Natural killer cell treated with Interleukin-12 subunit alpha and Interleukin-12 subunit beta and Interleukin-15 and Interleukin-18, amount 100 ng/mL, for 72 hours (primary cell): ENCODE measurements around the gene CDC42EP5. TPM values are rescaled to one million over a fixed set of nuclear protein-coding genes. Genes with fewer than 3 reads are reported as not detected.

Experiments used
- ATAC-seq, 2 donors: fragments of 150-1000 bp; cut with Tn5 transposase in 1 of 2; sonication (Bioruptor Pico), chemical (Tn5 transposase) in 1 of 2; 2 replicates each; pipeline ENCODE4 v1.10.0; 2021
- DNase-seq: peaks from one replicate; pipeline ENCODE4 v3.0.0; 2022; ENCODE audit warnings: low spot score
- H3K27ac Mint-ChIP-seq, 2 donors: 1 replicate in 1 of 2; 2 replicates in 1 of 2; pipeline ENCODE4 v1.8.0; 2022; ENCODE audit warnings: mixed read lengths in 2 of 2, mild to moderate bottlenecking in 1 of 2, moderate library complexity in 1 of 2
- H3K27me3 Mint-ChIP-seq, 2 donors: 1 replicate in 1 of 2; 2 replicates in 1 of 2; pipeline ENCODE4 v1.8.0; 2022; ENCODE audit warnings: mixed read lengths in 2 of 2
- H3K36me3 Mint-ChIP-seq: one replicate; pipeline ENCODE4 v1.8.0; 2022; ENCODE audit warnings: mixed read lengths
- H3K4me1 Mint-ChIP-seq, 2 donors: 1 replicate in 1 of 2; 2 replicates in 1 of 2; pipeline ENCODE4 v1.8.0; 2022; ENCODE audit warnings: low read depth in 2 of 2, mixed read lengths in 2 of 2, mild to moderate bottlenecking in 1 of 2
- H3K4me3 Mint-ChIP-seq: one replicate; pipeline ENCODE4 v1.8.0; 2022; ENCODE audit warnings: mixed read lengths
- H3K9me3 Mint-ChIP-seq: 2 replicates; pipeline ENCODE4 v1.8.0; 2022; ENCODE audit warnings: mixed read lengths
- total RNA-seq, 2 donors: library from RNA; stranded (reverse); gene quantifications; one replicate each; pipeline ENCODE4 v1.2.3, GENCODE V29; 2022

Gene CDC42EP5
- total RNA-seq, 2 donors from 2014 or later: not detected

GRCh38 chr19:54463531-54464043 is 9.5 kb downstream of the CDC42EP5 start, which contains the start of gene LENG9:
LENG9 (minus strand) TSS chr19:54463778; CDS start chr19:54463526, 252 bp downstream.
- H3K27me3 Mint-ChIP-seq: peaks cover 0 to 3% of the 10 kb centered on the region in 2 donors

GRCh38 chr19:54462655-54463530 is 10.2 kb downstream of the CDC42EP5 start:
- H3K4me1 Mint-ChIP-seq: peaks cover 34 to 42% of the 10 kb centered on the region in 2 donors

More at GRCh38 chr19:54463531-54464043, 9.5 kb downstream of the CDC42EP5 start, which contains the start of gene LENG9:
- Mint-ChIP-seq H3K27ac (peak within 1 kb of the TSS; percentile 86 to 88), H3K36me3 (peaks cover 7% of the 10 kb centered on the region), H3K4me1 (peaks cover 28 to 36% of the 10 kb centered on the region in 2 donors), H3K9me3 (no peaks in the 10 kb centered on the region), H3K4me3 (peak within 1 kb of the TSS; percentile 80)
- peak; percentile 75 to 84 for ATAC-seq
- peak; percentile 99 for DNase-seq

DNA sequence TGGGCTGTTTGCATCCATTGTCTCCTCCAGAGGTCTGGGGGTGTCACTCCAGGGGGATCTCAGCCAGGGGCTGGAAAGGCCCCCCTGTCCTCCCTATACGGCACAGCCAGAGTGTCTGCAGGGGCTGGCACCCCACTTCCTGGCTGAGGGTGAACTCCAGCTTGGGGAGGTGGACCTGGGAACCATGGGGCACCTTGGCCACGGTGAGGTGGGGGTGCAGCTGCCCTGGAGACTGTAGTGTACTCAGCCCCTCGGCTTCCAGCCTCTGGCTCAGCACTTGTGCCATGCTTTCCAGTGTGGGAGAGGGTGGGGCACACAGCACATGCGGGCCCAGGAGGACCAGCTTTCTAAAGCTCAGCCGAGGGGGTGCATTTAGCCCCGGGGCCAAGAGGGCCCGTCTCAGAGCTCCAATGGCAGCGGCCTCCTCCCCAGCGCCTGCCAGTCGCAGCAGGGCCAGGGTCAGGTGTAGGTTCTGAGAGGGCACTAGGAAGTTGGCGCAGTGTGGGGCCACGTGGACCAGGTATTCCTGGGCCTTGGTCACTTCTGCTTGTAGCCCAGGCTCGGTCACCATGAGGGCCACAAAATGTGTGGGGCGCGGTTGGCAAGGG is 10.9 kb downstream of the CDC42EP5 start:
- Mint-ChIP-seq H3K36me3 (peaks cover 11% of the 10 kb centered on the region), H3K27me3 (no peaks in the 10 kb centered on the region), H3K9me3 (no peaks in the 10 kb centered on the region), H3K4me1 (peaks cover 34 to 42% of the 10 kb centered on the region in 2 donors), H3K27ac (peak overlapping the region; percentile 66 to 67), H3K4me3 (peak overlapping the region; percentile 71)
- no peak for ATAC-seq
- DNase-seq: no peak

More at GRCh38 chr19:54462655-54463530, 10.2 kb downstream of the CDC42EP5 start:
- H3K9me3 Mint-ChIP-seq: no peaks in the 10 kb centered on the region
- ATAC-seq (peak; percentile 3 to 47), DNase-seq (peak; percentile 76)
- H3K27me3 Mint-ChIP-seq: no peaks in the 10 kb centered on the region
- peaks cover 11% of the 10 kb centered on the region for H3K36me3 Mint-ChIP-seq
- H3K4me3 Mint-ChIP-seq: peak overlapping the region; percentile 80
- peak overlapping the region; percentile 86 to 88 for H3K27ac Mint-ChIP-seq

GRCh38 chr19:54461613-54462012 is 11.5 kb downstream of the CDC42EP5 start:
- no peaks in the 10 kb centered on the region for H3K9me3 Mint-ChIP-seq
- H3K4me1 Mint-ChIP-seq: peaks cover 34 to 42% of the 10 kb centered on the region in 2 donors
- peaks cover 11% of the 10 kb centered on the region for H3K36me3 Mint-ChIP-seq
- DNase-seq (no peak), ATAC-seq (no peak)
- H3K27ac Mint-ChIP-seq: peak overlapping the region; percentile 66 to 67
- no peaks in the 10 kb centered on the region for H3K27me3 Mint-ChIP-seq
- peak overlapping the region; percentile 71 for H3K4me3 Mint-ChIP-seq

DNA sequence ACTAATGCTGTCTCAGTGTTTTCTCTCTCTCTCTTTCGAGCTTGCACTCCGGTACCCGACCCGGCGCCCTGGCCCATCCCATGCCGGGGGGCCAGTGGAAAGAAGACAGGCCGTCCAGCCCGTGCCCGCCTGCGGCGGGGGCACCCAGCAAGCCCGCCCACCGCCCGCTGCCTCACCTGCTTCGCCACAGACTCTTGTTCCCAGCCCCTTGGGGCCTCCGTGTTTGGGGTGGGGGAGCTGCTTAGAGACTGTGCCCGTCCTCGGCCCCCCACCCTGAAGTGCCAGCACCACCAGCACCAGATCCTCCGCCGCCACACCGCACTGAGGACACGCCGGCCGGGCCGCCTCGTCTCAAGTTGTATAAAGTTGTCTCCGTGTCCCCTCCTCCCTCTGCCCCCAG is 11.9 kb downstream of the CDC42EP5 start:
- peak overlapping the region; percentile 66 to 67 for H3K27ac Mint-ChIP-seq
- peaks cover 34 to 42% of the 10 kb centered on the region in 2 donors for H3K4me1 Mint-ChIP-seq
- H3K9me3 Mint-ChIP-seq: no peaks in the 10 kb centered on the region
- DNase-seq (no peak), ATAC-seq (no peak)
- H3K36me3 Mint-ChIP-seq: peaks cover 11% of the 10 kb centered on the region
- no peaks in the 10 kb centered on the region for H3K27me3 Mint-ChIP-seq
- peak overlapping the region; percentile 71 for H3K4me3 Mint-ChIP-seq

DNA sequence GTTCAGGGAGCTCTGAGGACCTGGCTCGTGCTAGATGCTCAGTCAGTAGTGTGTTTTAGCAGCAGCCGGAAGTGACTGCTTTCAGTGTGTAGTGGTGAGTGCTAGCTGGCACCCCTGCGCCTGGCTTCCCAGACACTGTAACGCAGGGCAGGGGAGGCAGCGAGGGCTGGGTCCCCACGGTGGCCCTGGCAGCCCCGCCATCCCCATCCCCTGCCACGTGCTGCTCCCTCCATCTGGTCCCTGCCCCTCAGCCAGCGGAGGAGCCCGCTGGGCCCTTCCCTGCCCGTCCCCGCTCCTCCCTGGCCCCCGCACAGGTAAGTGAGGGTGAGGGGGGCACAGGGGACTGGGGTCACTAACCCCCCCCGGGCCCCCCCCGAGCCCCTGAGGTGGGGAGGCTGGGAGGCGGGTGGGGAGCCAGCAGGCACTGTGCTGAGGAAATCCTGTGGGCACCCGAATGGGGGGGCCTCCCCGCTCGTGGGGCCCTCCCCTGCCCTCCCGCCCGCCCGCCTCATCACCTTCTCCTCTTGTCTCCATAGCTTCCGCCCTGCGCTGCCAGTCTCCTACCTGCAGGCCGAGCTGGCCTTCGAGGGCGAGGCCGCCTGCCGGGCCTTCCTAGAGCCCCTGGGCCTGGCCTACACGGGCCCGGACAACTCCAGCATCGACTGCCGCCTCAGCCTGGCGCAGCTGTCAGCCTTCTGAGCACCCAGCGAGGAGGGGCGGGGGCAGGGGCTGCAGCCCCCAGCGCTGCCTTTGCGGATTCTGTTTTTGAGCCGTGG is 12.7 kb downstream of the CDC42EP5 start:
- DNase-seq (no peak), ATAC-seq (no peak)
- H3K4me3 Mint-ChIP-seq: peak overlapping the region; percentile 28
- no peaks in the 10 kb centered on the region for H3K9me3 Mint-ChIP-seq
- H3K27ac Mint-ChIP-seq: peak overlapping the region in 1 of 2 donors; percentile 70
- peaks cover 11% of the 10 kb centered on the region for H3K36me3 Mint-ChIP-seq
- H3K27me3 Mint-ChIP-seq: no peaks in the 10 kb centered on the region
- H3K4me1 Mint-ChIP-seq: peaks cover 34 to 39% of the 10 kb centered on the region in 2 donors

DNA sequence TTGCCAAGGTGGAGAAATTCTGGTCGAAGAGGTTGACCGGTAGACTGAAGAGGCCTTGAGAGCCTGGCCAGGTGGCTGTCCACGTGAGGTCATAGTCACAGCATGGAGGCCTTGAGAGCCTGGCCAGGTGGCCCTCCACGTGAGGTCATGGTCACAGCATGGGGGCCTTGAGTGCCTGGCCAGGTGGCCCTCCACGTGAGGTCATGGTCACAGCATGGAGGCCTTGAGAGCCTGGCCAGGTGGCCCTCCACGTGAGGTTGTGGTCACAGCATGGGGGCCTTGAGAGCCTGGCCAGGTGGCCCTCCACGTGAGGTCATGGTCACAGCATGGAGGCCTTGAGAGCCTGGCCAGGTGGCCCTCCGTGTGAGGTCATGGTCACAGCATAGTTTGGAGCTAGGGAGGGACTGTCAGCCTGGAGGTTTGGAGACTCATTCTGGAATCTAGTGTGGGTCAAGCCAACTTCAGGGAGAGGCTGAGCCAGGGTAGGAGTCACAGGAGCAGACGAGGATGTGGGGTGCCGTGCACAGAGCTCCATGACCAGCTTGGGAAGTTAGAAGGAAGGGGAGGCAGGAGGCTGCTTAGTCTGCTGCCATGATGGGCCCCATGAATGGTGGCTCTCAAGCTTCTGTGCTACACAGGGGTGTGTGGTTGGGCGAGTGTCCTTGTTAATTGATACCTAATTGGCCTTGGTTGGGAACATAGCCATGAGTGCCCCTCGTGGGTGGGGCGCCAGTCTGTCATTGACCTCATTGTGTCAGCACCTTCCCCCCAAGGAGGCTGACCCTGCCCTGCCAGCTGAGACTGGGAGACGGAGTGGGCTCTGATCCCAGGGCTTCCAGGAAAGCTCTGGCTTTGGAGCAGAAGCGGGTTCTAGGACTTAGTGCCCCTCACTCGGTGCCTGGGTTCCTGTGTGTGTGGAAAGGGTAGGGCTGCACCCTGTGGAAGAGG is 13.5 kb downstream of the CDC42EP5 start:
- Mint-ChIP-seq H3K4me3 (peak overlapping the region; percentile 28), H3K27ac (peak overlapping the region; percentile 70), H3K4me1 (peaks cover 31 to 34% of the 10 kb centered on the region in 2 donors), H3K9me3 (no peaks in the 10 kb centered on the region), H3K36me3 (peaks cover 11% of the 10 kb centered on the region), H3K27me3 (no peaks in the 10 kb centered on the region)
- DNase-seq (no peak), ATAC-seq (no peak)

GRCh38 chr19:54458648-54459281 is 14.3 kb downstream of the CDC42EP5 start:
- Mint-ChIP-seq H3K36me3 (peaks cover 11% of the 10 kb centered on the region), H3K27me3 (no peaks in the 10 kb centered on the region), H3K27ac (peak overlapping the region; percentile 70), H3K4me3 (no peak overlapping the region), H3K9me3 (no peaks in the 10 kb centered on the region), H3K4me1 (peaks cover 28% of the 10 kb centered on the region in 2 donors)
- ATAC-seq (no peak), DNase-seq (no peak)

GRCh38 chr19:54457773-54458647 is 15.1 kb downstream of the CDC42EP5 start:
- H3K4me3 Mint-ChIP-seq: no peak overlapping the region
- no peaks in the 10 kb centered on the region for H3K27me3 Mint-ChIP-seq
- no peaks in the 10 kb centered on the region for H3K9me3 Mint-ChIP-seq
- ATAC-seq: no peak
- peaks cover 15% of the 10 kb centered on the region for H3K36me3 Mint-ChIP-seq
- no peak overlapping the region for H3K27ac Mint-ChIP-seq
- peaks cover 28 to 32% of the 10 kb centered on the region in 2 donors for H3K4me1 Mint-ChIP-seq
- DNase-seq: no peak

- Mint-ChIP-seq H3K9me3 (no peaks in the 10 kb centered on the region), H3K4me3 (no peak overlapping the region), H3K36me3 (peaks cover 17% of the 10 kb centered on the region), H3K27me3 (no peaks in the 10 kb centered on the region), H3K27ac (no peak overlapping the region), H3K4me1 (peaks cover 28 to 33% of the 10 kb centered on the region in 2 donors)
- peak; percentile 47 for DNase-seq
- no peak for ATAC-seq
These were observed 16.4 kb downstream of the CDC42EP5 start for GRCh38 chr19:54456423-54457373.
